RWPE2 (cell line): ENCODE results near the gene ZGRF1.

Experiments used
- ATAC-seq: fragments of 200-7000 bp; cut with Tn5 transposase; 3 replicates; pipeline ENCODE4 v1.9.1; 2021; ENCODE audit warnings: low read depth
- DNase-seq: peaks from one replicate; pipeline ENCODE4 v3.0.0-alpha.2; 2020; ENCODE audit warnings: low spot score
- H3K27ac ChIP-seq: fragments of 450-650 bp; 2 replicates; pipeline ENCODE4 v1.5.1; 2017; ENCODE audit warnings: mild to moderate bottlenecking; ENCODE audit not compliant: poor library complexity, severe bottlenecking
- H3K27me3 ChIP-seq: fragments of 250-450 bp; sonication (Bioruptor Pico); 2 replicates; pipeline ENCODE4 v1.5.1; 2021; ENCODE audit warnings: mild to moderate bottlenecking, moderate library complexity; ENCODE audit not compliant: insufficient read depth, poor library complexity, severe bottlenecking
- H3K36me3 ChIP-seq: fragments of 250-450 bp; sonication (Bioruptor Pico); 2 replicates; pipeline ENCODE4 v1.5.1; 2020; ENCODE audit warnings: low read depth, mild to moderate bottlenecking, moderate library complexity
- H3K4me1 ChIP-seq: fragments of 250-450 bp; sonication (Bioruptor Pico); 2 replicates; pipeline ENCODE4 v1.5.1; 2021; ENCODE audit warnings: mild to moderate bottlenecking, moderate library complexity; ENCODE audit not compliant: insufficient read depth, poor library complexity, severe bottlenecking
- H3K4me3 ChIP-seq: fragments of 250-450 bp; sonication (Bioruptor Pico); 2 replicates; pipeline ENCODE4 v1.5.1; 2021; ENCODE audit warnings: mild to moderate bottlenecking, moderate library complexity; ENCODE audit not compliant: severe bottlenecking
- H3K9me3 ChIP-seq: fragments of 250-450 bp; sonication (Bioruptor Pico); 2 replicates; pipeline ENCODE4 v1.5.1; 2021; ENCODE audit warnings: mild to moderate bottlenecking, moderate library complexity; ENCODE audit not compliant: severe bottlenecking
- CTCF ChIP-seq: fragments of 450-650 bp; IDR thresholded peaks from one replicate; pipeline ENCODE4 v1.5.1; 2017; ENCODE audit warnings: mild to moderate bottlenecking, moderate library complexity; ENCODE audit not compliant: poor library complexity, severe bottlenecking

ZGRF1 gene

DNA sequence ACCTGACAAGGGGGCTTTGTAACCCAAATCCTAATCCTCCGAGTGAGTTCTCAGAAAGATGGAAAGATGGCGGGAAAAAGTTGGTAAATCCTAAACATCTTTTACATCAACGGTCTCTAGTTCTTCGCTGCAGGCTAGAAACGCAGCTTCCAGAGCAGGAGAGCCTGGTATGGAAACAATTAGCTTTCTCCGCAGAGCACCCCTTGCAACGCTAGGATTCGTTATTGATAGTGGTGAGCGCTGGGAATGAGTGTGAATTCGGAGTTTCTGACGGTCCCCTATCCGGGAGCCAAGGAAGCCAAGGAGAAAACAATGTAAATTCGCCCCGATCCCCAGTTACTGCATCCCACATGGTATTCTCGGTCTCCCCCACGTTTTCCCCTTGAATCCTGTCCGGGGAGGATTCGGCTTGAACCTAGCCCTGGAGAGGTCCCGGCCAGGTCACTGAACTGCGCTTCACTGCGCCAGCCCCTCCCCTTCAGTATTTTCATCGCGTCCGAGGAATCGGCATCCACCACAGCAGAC lies 116.0 kb downstream of the ZGRF1 start:
- peaks cover 5% of the 10 kb centered on the region for H3K4me1 ChIP-seq
- no peak overlapping the region for H3K4me3 ChIP-seq
- no peaks in the 10 kb centered on the region for H3K9me3 ChIP-seq
- no peak overlapping the region for H3K27ac ChIP-seq
- H3K27me3 ChIP-seq: peaks cover 97% of the 10 kb centered on the region
- DNase-seq (no peak), ATAC-seq (no peak)
- H3K36me3 ChIP-seq: no peaks in the 10 kb centered on the region
- TF ChIP-seq CTCF: no peak

DNA sequence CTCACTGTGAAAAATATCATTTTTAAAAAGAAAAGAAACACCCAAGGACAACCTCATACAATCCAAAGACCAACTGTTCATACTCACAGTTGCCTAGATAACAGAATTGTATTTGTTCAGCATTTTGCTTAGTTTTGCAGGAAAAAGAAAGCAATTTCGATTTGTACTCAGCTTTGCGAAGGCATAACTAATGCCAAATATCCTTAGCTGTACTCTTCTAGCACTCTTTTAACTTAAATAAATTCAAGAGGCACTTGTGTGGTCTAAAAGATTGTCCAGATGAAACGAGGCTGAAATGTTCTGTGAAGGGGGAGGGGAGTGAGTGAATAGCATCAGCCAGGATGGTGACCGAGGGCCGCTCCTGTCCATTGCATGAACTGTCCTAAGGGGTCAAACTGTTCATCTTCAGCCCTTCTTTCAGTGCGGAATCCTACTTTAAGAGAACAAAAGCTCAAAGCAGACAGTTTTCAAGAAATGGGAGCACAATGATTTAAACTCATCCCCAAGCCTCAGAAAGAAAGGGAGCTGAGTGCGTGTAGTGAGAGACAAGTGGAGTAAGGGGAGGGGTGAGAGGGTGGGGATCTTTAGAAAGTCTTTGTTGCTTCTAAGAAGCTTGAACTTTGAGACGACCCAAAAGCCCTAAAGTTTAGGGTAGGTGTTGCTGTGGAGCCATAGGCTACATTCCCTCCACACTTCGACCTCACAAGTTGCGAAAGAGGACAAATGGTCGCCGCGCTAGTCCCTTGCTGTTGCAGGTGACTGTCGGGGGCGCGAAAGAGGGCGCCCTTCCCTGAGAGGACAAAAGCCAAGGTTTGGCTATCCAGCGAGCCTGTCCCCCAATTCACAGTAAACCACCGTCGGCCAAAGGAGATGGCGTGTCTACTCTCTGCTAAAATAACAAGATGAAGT lies 116.8 kb downstream of the ZGRF1 start:
- Histone ChIP-seq H3K4me3 (no peak overlapping the region), H3K9me3 (no peaks in the 10 kb centered on the region), H3K27me3 (peaks cover 97% of the 10 kb centered on the region), H3K36me3 (no peaks in the 10 kb centered on the region), H3K27ac (no peak overlapping the region), H3K4me1 (peaks cover 5% of the 10 kb centered on the region)
- ATAC-seq (no peak), DNase-seq (no peak)
- TF ChIP-seq CTCF: no peak

- DNase-seq (no peak), ATAC-seq (no peak)
- Histone ChIP-seq H3K4me3 (no peak overlapping the region), H3K4me1 (peaks cover 12% of the 10 kb centered on the region), H3K36me3 (no peaks in the 10 kb centered on the region), H3K27me3 (peaks cover 98% of the 10 kb centered on the region), H3K27ac (no peak overlapping the region), H3K9me3 (no peaks in the 10 kb centered on the region)
- TF ChIP-seq CTCF: no peak
Observed at GRCh38 chr4:112518675-112519074, 118.0 kb downstream of the ZGRF1 start.

- Histone ChIP-seq H3K27me3 (peaks cover 98% of the 10 kb centered on the region), H3K27ac (no peak overlapping the region), H3K4me1 (peaks cover 7% of the 10 kb centered on the region), H3K4me3 (no peak overlapping the region), H3K36me3 (no peaks in the 10 kb centered on the region), H3K9me3 (no peaks in the 10 kb centered on the region)
- DNase-seq (no peak), ATAC-seq (no peak)
- TF ChIP-seq CTCF: no peak
Observed at GRCh38 chr4:112517911-112518310, 118.8 kb downstream of the ZGRF1 start.
